Measurements from ENCODE around the gene TMEM82.

Gene TMEM82

DNA sequence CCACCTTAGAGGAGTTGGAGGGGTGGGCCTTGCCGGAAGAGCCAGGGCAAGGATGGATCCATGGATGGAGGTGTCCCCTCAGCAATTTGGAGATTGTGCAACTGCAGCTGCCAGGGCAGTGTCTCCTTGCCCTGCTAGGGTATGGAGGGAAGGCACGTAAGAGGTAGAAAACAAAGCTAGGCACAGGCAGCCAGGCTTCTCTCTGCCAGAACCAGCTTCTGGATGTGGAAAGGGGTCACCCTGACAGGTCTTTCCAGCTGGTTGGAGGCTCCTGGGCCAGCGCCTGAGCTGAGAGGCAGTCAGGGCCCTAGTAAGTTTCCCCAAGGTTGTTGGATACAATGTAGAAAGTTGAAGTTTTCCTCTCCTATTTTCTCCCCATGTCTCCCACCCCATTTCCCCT is 21.4 kb upstream of the TMEM82 start:
- no peak for DNase-seq (ENCODE audit: low read depth)

DNA sequence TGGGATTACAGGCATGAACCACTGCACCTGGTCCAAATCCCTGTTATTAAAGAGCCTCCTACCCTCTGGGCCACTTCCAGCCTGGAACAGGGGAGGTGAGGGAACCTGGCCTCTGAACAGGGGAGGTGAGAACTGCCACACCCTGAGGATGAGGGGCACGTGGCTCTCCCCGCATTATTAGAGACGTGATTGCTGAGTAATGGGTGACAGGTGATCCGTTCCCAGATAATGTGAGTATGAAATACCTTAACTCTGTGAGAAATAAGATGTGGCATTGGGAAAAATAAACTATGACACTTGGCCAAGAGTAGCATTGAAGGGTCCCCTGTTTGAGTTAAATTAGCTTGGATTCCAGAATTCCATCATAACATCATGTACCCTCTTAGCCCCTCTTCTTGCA is 19.9 kb upstream of the TMEM82 start:
- DNase-seq (ENCODE audit: low read depth), result no peak

GRCh38 chr1:15722836-15723532 is 19.3 kb upstream of the TMEM82 start:
- no peak for DNase-seq (ENCODE audit: low read depth)

- DNase-seq (ENCODE audit: low read depth), result no peak
These were observed 18.6 kb upstream of the TMEM82 start for GRCh38 chr1:15723631-15724246.

DNA sequence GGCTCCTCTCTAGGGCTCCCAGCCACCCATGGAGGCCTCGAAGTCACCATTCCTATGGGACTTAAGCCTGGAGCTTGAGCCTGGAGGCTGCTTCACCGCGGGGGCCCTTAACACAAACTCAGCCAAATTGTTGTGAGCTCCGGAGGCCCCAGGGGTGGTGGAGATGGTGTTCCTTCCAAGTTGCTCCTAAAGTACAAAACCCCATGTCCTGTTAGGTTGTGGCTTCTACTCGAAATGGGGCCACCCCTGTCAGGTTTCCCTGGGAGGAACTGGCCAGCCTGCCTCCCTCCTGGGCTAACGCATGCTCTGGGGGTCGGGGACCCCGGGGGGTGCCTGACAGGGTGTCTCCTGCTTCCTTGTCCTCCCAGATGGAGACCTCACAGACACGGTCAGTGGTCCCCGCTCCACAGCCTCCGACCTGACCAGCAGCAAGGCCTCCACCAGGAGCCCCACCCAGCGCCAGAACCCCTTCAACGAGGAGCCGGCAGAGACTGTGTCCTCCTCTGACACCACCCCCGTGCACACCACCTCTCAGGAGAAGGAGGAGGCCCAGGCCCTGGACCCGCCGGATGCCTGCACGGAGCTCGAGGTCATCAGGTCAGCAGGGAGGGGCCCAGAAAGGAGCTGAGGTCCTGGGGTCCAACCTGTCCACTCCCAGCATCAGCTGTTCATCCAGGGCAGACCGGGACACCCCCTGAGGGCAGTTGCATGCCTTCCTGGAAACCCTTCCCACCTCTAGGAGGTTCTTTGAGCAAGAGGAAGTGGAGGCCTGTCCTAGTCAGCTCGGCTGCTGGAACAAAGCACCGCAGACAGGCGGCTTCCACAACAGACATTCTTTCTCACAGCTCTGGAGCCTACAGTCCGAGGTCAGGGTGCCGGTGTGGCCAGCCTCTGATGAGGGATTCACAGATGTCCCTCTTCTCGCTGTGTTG is 17.1 kb upstream of the TMEM82 start:
- no peak for DNase-seq (ENCODE audit: low read depth)

GRCh38 chr1:15726508-15726907 is 15.8 kb upstream of the TMEM82 start:
- DNase-seq (ENCODE audit: low read depth), result no peak

- no peak for DNase-seq (ENCODE audit: low read depth)
These were observed 15.3 kb upstream of the TMEM82 start for GRCh38 chr1:15727021-15727420.

DNA sequence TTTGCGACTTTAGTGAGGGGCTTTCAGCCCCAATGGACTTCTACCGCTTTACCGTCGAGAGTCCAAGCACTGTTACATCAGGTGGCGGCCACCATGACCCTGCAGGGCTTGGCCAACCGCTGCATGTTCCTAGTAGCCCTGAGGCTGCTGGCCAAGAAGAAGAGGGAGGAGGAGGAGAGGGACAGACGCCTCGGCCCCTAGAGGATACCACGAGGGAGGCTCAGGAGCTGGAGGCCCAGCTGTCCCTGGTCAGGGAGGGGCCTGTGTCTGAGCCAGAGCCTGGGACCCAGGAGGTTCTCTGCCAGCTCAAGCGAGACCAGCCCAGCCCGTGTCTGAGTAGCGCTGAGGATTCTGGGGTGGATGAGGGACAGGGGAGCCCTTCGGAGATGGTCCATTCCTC is 14.9 kb upstream of the TMEM82 start:
- DNase-seq (ENCODE audit: low read depth), result no peak

DNA sequence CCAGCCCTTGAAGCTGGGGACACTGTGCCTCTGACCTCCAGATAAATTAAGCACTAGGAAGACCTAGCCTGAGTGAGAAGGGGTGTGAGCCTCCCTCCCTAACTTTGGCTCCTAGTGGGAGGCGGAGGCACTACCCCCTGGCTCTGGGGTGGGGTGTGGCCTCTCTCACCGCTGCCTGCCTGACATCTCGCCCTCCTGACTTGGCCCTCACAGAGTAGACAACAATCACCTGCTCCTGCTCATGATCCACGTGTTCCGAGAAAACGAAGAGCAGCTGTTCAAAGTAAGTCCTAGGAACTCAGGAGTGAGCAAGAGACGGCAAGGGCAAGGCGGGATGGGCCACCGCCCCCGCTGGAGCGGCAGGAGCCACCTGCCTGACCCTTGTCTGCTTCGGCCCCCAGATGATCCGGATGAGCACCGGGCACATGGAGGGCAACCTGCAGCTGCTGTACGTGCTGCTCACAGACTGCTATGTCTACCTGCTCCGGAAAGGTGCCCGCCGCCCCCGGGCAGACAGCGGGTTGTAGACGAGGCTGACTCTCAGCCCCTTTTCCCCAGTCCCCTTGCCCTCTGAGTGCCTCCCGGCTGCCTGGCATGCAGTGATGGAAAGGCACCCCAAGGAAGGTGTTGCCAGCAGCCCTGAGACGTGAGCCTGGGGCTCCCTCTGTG is 14.3 kb upstream of the TMEM82 start:
- DNase-seq (ENCODE audit: low read depth), result no peak

DNA sequence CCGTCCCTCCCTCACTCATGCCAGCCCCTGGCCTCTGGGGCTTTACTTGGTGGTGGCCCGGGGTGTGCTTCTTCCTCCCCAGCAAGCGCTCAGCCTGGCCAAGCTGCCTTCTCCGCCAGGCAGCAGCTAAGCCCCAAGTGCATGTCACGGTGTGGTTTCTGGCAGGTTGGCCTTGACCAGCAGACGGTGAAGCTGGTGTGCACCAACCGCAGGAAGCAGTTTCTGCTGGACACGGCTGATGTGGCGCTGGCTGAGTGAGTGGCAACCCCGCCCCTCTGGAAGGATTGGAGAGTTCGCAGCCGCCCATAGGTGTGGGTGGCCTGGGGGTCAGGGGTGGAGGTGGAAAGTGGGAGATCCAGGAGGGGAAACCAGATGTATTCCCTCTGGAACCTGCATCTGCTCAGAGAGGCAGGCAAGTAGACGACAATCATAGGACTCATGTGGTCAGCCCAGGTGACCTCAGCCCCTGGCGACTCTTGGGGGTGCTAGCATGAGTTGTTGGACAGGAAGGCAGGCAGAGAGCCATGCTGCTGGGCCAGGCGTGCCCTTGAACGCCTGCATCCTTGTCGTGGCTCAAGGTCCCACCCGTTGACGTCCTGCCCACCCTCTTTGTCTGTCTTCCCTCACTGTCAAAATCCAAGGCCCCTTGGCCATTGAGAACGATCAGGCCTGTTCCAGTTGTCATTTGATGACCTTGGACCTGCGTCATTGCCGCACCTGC is 13.2 kb upstream of the TMEM82 start:
- no peak for DNase-seq (ENCODE audit: low read depth)

- DNase-seq (ENCODE audit: low read depth), result no peak
These were observed 11.9 kb upstream of the TMEM82 start for GRCh38 chr1:15730423-15730822.

GRCh38 chr1:15730936-15731335 is 11.4 kb upstream of the TMEM82 start:
- no peak for DNase-seq (ENCODE audit: low read depth)

DNA sequence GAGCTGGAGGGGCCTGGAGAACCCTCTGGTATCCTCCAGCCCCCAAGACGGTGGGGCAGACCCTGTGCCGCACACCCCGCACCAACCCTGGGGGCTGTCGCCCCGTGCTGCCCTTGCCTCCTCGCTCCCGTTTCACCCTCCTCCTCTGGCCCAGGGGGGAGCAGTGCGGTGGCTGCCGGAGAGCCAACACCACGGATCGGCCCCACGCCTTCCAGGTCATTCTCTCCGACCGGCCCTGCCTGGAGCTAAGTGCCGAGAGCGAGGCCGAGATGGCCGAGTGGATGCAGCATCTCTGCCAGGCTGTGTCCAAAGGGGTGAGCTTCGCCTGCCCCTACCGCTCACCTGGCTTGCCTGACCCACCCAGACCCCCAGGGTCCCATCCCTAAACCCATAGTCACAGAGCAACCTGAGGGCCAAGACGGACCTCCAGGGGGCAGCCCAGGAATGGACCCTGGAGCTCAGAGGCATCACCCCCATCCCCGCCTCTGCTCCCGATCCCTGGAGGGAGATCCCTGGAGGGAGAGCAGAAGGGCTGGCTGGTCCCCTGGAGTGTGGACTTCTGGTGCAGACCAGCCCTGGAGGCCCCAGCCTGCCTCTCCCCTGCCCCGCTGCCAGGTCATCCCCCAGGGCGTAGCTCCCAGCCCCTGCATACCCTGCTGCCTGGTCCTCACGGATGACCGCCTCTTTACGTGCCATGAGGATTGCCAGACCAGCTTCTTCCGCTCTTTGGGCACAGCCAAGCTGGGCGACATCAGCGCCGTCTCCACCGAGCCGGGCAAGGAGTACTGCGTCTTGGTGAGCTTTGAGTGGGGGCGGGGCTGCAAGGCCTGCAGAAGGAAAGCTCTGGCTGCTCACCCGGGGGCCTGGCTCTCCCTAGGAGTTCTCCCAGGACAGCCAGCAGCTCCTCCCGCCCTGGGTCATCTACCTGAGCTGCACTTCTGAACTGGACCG is 10.3 kb upstream of the TMEM82 start:
- no peak for DNase-seq (ENCODE audit: low read depth)

DNA sequence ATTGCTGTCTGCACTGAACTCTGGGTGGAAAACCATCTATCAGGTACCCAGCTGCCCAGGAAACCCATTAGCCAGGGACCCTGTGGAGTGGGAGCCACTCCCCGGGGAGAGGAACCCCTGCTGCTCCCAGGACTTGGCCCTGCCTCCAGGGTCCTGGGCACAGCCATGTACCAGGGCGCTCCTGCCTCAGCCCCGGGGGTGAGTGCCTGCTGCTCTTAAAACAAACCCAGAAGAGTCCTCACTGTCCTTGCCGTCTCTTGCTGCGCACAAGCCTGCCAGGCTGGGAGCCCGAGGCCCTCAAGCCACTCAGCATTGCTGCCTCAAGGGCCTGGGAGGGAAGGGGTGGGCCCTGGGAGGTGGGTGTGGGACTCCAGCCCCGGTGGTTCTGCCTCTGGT is 9.6 kb upstream of the TMEM82 start:
- DNase-seq (ENCODE audit: low read depth), result no peak

DNA sequence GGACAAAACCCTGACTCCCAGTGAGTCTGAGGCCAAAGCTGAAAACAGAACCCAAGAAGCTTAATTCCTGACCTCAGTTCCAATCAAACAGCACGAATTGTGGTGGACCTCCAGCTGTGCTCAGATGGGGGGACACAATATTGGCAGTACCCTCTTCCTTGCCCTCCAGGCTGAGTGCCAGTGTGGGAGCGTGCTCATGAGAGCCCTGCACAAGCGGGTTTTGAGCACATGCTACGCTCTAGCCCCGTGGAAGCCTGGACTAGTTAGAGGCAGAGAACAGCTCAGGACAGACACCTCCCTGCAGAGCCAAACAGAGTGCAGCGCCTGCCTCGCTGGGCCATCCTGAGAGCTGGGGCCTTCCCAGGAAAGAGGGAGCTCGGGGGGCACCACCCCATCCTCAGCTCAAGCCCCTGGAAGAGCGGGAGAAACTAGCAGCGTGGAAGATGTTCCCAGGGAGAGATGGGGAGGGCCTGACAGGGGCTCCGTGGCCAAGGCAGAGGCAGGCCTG is 9.0 kb upstream of the TMEM82 start:
- DNase-seq (ENCODE audit: low read depth), result no peak

GRCh38 chr1:15733726-15734226 is 8.5 kb upstream of the TMEM82 start:
- no peak for DNase-seq (ENCODE audit: low read depth)

DNA sequence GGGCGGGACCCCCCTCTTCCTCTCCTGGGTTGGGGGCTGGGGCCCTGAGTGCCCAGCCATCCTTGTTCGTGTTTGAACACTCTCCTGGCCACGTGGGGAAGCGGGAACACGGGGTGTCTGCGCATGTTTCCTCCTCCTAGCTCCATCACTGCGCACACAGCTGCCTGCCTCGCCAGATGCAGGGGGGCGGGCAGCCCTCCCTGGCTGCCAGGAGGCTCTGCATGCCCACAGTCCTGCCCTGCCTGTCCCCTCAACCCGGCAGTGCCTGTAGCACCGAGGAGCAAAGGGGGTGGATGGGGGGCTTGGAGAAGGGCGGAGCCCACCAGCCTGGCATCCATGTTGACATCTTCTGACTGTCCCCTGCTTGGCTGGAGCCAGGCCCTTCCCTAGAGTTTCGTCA is 8.0 kb upstream of the TMEM82 start:
- no peak for DNase-seq (ENCODE audit: low read depth)

DNA sequence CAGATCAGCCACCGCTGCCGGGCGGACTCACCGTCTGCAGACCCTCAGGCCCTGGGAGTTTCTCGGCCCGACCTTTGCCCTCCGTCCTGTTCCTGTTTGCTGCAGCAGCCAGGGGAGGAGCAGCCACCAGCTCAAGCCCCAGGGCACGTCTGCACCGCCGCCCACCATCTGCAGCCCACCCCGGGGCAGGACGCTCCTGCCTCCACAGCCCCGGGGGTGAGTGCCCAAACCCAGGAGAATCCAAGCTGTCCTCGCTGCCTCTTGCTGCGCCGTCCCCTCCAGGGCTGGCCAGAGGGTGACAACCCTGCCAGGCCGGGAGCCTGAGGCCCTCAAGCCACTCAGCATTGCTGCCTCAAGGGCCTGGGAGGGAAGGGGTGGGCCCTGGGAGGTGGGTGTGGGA is 7.4 kb upstream of the TMEM82 start:
- DNase-seq (ENCODE audit: low read depth), result no peak

DNA sequence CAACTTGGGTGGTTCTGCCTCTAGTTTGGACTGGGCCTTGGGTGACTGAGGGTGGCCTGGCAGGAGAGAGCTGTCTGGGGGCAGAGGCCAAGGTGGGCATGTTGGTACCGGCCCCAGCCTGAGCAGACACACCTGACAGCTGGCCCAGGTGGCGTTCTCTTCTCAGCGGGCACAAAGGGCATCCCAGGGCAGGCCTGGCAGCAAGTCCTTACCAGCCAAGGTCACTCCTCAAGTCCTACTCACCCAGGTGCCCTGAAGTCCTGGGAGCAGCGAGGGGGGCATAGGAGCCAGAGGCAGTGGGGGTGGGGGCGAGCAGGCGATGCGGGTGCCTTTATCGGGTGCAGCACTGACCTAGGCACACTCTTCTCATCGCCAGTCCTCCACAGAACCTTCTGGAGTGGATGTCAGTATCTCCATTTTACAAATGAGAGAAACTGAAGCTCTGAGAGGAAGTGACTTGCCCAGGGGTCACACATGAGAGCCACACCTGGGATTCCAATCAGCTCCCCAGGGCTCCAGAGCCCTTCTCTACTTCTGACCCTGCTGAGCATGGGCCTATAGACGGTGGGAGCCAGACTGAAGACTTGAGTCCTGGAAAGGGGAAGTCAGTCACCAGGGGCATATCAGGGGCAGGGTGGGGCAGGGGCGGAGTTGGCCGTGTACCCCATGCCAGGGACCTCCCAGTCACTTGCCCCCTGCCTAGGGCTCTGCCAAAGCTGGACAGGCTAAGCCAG is 6.8 kb upstream of the TMEM82 start:
- no peak for DNase-seq (ENCODE audit: low read depth)

Measured in activated T-helper 9 cell treated with anti-CD3 and anti-CD28 coated beads, Interleukin-2, amount 50 U/mL, for 16 hours (primary cell).